ENCODE measurements around the gene NGF. TPM values are rescaled to one million over a fixed set of nuclear protein-coding genes. Genes with fewer than 3 reads are reported as not detected.

Gene NGF
- total RNA-seq, 2 donors from 2014 or later, result 1.1 to 1.4 TPM

GRCh38 chr1:115238336-115239147 is 99.5 kb downstream of the NGF start:
- no peaks in the 10 kb centered on the region for H3K27me3 ChIP-seq (replicated peaks; ENCODE audit: insufficient read depth)
- TF ChIP-seq CTCF (IDR thresholded peaks at IDR 0.05) (no peak), POLR2AphosphoS5 (IDR thresholded peaks at IDR 0.05) (no peak), POLR2A (IDR thresholded peaks at IDR 0.05) (no peak)
- no peak overlapping the region for H3K4me3 ChIP-seq
- H3K9me3 ChIP-seq, result no peaks in the 10 kb centered on the region
- no peak overlapping the region for H3K27ac ChIP-seq
- no peaks in the 10 kb centered on the region for H3K36me3 ChIP-seq
- H3K4me1 ChIP-seq (replicated peaks), result no peaks in the 10 kb centered on the region
- intact Hi-C loops (cut with DNase I), result no loop called here
- DNase-seq (ENCODE audit: low spot score), result no peak
- WGBS, result 60% methylated on average over 5 of the region's 5 CpGs

GRCh38 chr1:115237507-115237906 is 100.5 kb downstream of the NGF start:
- Histone ChIP-seq H3K9me3 (no peaks in the 10 kb centered on the region), H3K27me3 (replicated peaks; ENCODE audit: insufficient read depth) (no peaks in the 10 kb centered on the region), H3K36me3 (no peaks in the 10 kb centered on the region), H3K4me3 (no peak overlapping the region), H3K27ac (no peak overlapping the region), H3K4me1 (replicated peaks) (no peaks in the 10 kb centered on the region)
- DNase-seq (ENCODE audit: low spot score), result no peak
- intact Hi-C loops (cut with DNase I), result no loop called here
- 93% methylated on average over 5 of the region's 5 CpGs for WGBS
- TF ChIP-seq POLR2A (IDR thresholded peaks at IDR 0.05) (no peak), POLR2AphosphoS5 (IDR thresholded peaks at IDR 0.05) (no peak), CTCF (IDR thresholded peaks at IDR 0.05) (no peak)

GRCh38 chr1:115237023-115237422 is 101.0 kb downstream of the NGF start:
- Histone ChIP-seq H3K27me3 (replicated peaks; ENCODE audit: insufficient read depth) (no peaks in the 10 kb centered on the region), H3K36me3 (no peaks in the 10 kb centered on the region), H3K4me3 (no peak overlapping the region), H3K9me3 (no peaks in the 10 kb centered on the region), H3K27ac (no peak overlapping the region), H3K4me1 (replicated peaks) (no peaks in the 10 kb centered on the region)
- intact Hi-C loops (cut with DNase I), result no loop called here
- TF ChIP-seq POLR2A (IDR thresholded peaks at IDR 0.05) (no peak), CTCF (IDR thresholded peaks at IDR 0.05) (no peak), POLR2AphosphoS5 (IDR thresholded peaks at IDR 0.05) (no peak)
- WGBS, result 95% methylated on average over 4 of the region's 4 CpGs
- DNase-seq (ENCODE audit: low spot score), result no peak

Other genes starting within 250 kb of the NGF start
- 10 to 100 TPM in 1 of 2 donors, 1 to 10 TPM in 1; 6.9 to 11.3 TPM for gene TSPAN2, start 248.7 kb downstream of the NGF start, total RNA-seq

All from prostate gland (tissue), 2 donors.